HCT116 (cell line): ENCODE results near the gene SIPA1L3. TPM values are rescaled to one million over a fixed set of nuclear protein-coding genes. Genes with fewer than 3 reads are reported as not detected.

Experiments used
- ATAC-seq: fragments of 200-7000 bp; cut with Tn5 transposase; 2 replicates; pipeline ENCODE4 v1.9.1; 2020; ENCODE audit warnings: mild to moderate bottlenecking, moderate library complexity
- BruUV-seq: library from RNA; stranded (reverse); fragments of 400-500 nt; replicated peaks from 2 replicates; lab custom pipeline; 2021; lab: Mats Ljungman, UMichigan
- CTCF ChIA-PET: fragments of 300-600 bp; sonication (Branson Sonifier 250); formaldehyde crosslinking; loops from one replicate; lab custom pipeline; 2021; ENCODE audit warnings: antibody characterized with exemption; lab: Charles Lee
- POLR2A ChIA-PET: fragments of 300-600, 350-600 bp; sonication (Branson Sonifier 250); formaldehyde crosslinking; loops from one replicate; lab custom pipeline; 2021; ENCODE audit warnings: antibody characterized with exemption; lab: Charles Lee
- RAD21 ChIA-PET, 2 experiments: fragments of 300-600 bp; sonication (Branson Sonifier 250); formaldehyde crosslinking; loops; one replicate each; lab custom pipeline; 2023; ENCODE audit warnings: low total read pairs in 2 of 2; ENCODE audit not compliant: uncharacterized antibody in 2 of 2, unreplicated experiment in 2 of 2, low non-redundant PET in 1 of 2; lab: Charles Lee
- DNase-seq: peaks from one replicate; pipeline ENCODE4 v3.0.0-alpha.2; 2010; ENCODE audit warnings: low read depth, low spot score
- H2AFZ ChIP-seq: fragments of 200-600 bp; shearing (Covaris generic), sonication (generic); 2 replicates; pipeline ENCODE4 v1.6.1; 2017; ENCODE audit warnings: low read depth, mixed run types, mixed read lengths, antibody characterized with exemption, low read length; ENCODE audit not compliant: poor library complexity, severe bottlenecking
- H3K27ac ChIP-seq: 2 replicates; pipeline ENCODE4 v1.5.1; 2012; ENCODE audit warnings: low read depth, low read length
- H3K27me3 ChIP-seq: fragments of 200-600 bp; sonication (generic); 2 replicates; pipeline ENCODE4 v1.6.1; 2016; ENCODE audit warnings: mixed run types, low read length, mixed read lengths; ENCODE audit not compliant: insufficient read depth
- H3K36me3 ChIP-seq, 2 experiments: fragments of 200-500 bp in 1 of 2; fragments of 200-600 bp in 1 of 2; sonication (Bioruptor generic) in 1 of 2; sonication (generic) in 1 of 2; 2 replicates each; pipeline versions ENCODE4 v1.5.1 to v1.6.1; 2014 to 2016; ENCODE audit warnings: low read length in 2 of 2, inconsistent platforms in 1 of 2, mixed read lengths in 1 of 2, mixed run types in 1 of 2; ENCODE audit not compliant: insufficient read depth in 2 of 2, control insufficient read depth in 1 of 2
- H3K4me1 ChIP-seq, 2 experiments: fragments of 200-600 bp in 1 of 2; sonication (generic) in 1 of 2; 2 replicates each; pipeline versions ENCODE4 v1.5.1 to v1.6.1; 2012 to 2017; ENCODE audit warnings: low read length in 2 of 2, inconsistent platforms in 1 of 2, mild to moderate bottlenecking in 1 of 2, mixed read lengths in 1 of 2, mixed run types in 1 of 2, moderate library complexity in 1 of 2; ENCODE audit not compliant: insufficient read depth in 2 of 2, control insufficient read depth in 1 of 2
- H3K4me2 ChIP-seq: fragments of 200-600 bp; sonication (generic); 2 replicates; pipeline ENCODE4 v1.6.1; 2017; ENCODE audit warnings: mixed run types, low read length, mixed read lengths
- H3K4me3 ChIP-seq, 2 experiments: fragments of 200-600 bp in 1 of 2; sonication (generic) in 1 of 2; replicated peaks in 1 of 2; 2 replicates each; pipeline ENCODE4 v1.5.1; 2011 to 2016; ENCODE audit warnings: low read length in 2 of 2, control low read depth in 1 of 2, low read depth in 1 of 2, mild to moderate bottlenecking in 1 of 2, mixed read lengths in 1 of 2, mixed run types in 1 of 2
- H3K79me2 ChIP-seq: fragments of 200-600 bp; sonication (generic); 2 replicates; pipeline ENCODE4 v1.6.1; 2017; ENCODE audit warnings: mild to moderate bottlenecking, mixed run types, low read length, moderate library complexity, mixed read lengths; ENCODE audit not compliant: insufficient read depth
- H3K9ac ChIP-seq: fragments of 200-600 bp; sonication (generic); 2 replicates; pipeline ENCODE4 v1.6.1; 2016; ENCODE audit warnings: low read length, mixed read lengths
- H3K9me2 ChIP-seq: fragments of 200-600 bp; sonication (generic), shearing (Covaris generic); 2 replicates; pipeline ENCODE4 v1.6.1; 2017; ENCODE audit warnings: mixed run types, mild to moderate bottlenecking, moderate library complexity; ENCODE audit not compliant: insufficient read depth
- H3K9me3 ChIP-seq, 2 experiments: fragments of 200-500 bp in 1 of 2; fragments of 200-600 bp in 1 of 2; sonication (Bioruptor generic) in 1 of 2; sonication (generic) in 1 of 2; 2 replicates each; pipeline ENCODE4 v1.6.1; 2014 to 2017; ENCODE audit warnings: low read length in 2 of 2, mixed read lengths in 2 of 2, inconsistent platforms in 1 of 2, low read depth in 1 of 2, mild to moderate bottlenecking in 1 of 2, mixed run types in 1 of 2, moderate library complexity in 1 of 2; ENCODE audit not compliant: control insufficient read depth in 1 of 2, insufficient read depth in 1 of 2
- H4K20me1 ChIP-seq: fragments of 200-600 bp; sonication (generic), shearing (Covaris generic); 2 replicates; pipeline ENCODE4 v1.6.1; 2017; ENCODE audit warnings: mixed run types, mild to moderate bottlenecking, moderate library complexity; ENCODE audit not compliant: insufficient read depth
- CEBPB ChIP-seq: IDR thresholded peaks from 2 replicates; pipeline ENCODE4 v1.6.1; 2012; ENCODE audit warnings: low read depth
- ELF1 ChIP-seq: IDR thresholded peaks from 2 replicates; pipeline ENCODE4 v1.6.1; 2012; ENCODE audit warnings: low read depth, borderline replicate concordance
- EZH2 ChIP-seq: fragments of 200-600 bp; sonication (generic); IDR thresholded peaks from 2 replicates; pipeline ENCODE4 v1.6.1; 2017; ENCODE audit warnings: antibody characterized with exemption, mixed run types
- EZH2phosphoT487 ChIP-seq: fragments of 200-600 bp; IDR thresholded peaks from 2 replicates; pipeline ENCODE4 v1.6.1; 2018; ENCODE audit warnings: antibody characterized with exemption, borderline replicate concordance
- FOSL1 ChIP-seq: IDR thresholded peaks from 2 replicates; pipeline ENCODE4 v1.6.1; 2012; ENCODE audit warnings: low read depth
- JUND ChIP-seq: IDR thresholded peaks from 2 replicates; pipeline ENCODE4 v1.6.1; 2012
- POLR2AphosphoS5 ChIP-seq: IDR thresholded peaks from 2 replicates; pipeline ENCODE4 v1.6.1; 2011; ENCODE audit warnings: mild to moderate bottlenecking, low read depth, low read length, moderate library complexity
- RAD21 ChIP-seq: IDR thresholded peaks from 2 replicates; pipeline ENCODE4 v1.6.1; 2012; ENCODE audit warnings: low read depth, mild to moderate bottlenecking
- SIN3A ChIP-seq: IDR thresholded peaks from 2 replicates; pipeline ENCODE4 v1.6.1; 2012; ENCODE audit warnings: low read depth
- SP1 ChIP-seq: IDR thresholded peaks from 2 replicates; pipeline ENCODE4 v1.6.1; 2012; ENCODE audit warnings: low read depth
- SRF ChIP-seq: IDR thresholded peaks from 2 replicates; pipeline ENCODE4 v1.6.1; 2012; ENCODE audit warnings: low read depth
- TCF7L2 ChIP-seq: IDR thresholded peaks from 2 replicates; pipeline ENCODE4 v1.7.0; 2011; ENCODE audit warnings: borderline replicate concordance, inconsistent platforms; ENCODE audit not compliant: insufficient read depth, insufficient read length; ENCODE audit errors: extremely low read depth
- YY1 ChIP-seq: IDR thresholded peaks from 2 replicates; pipeline ENCODE4 v1.6.1; 2011; ENCODE audit warnings: low read length, low read depth, moderate library complexity, mild to moderate bottlenecking; ENCODE audit not compliant: insufficient replicate concordance; ENCODE audit errors: extremely low read depth
- ZFX ChIP-seq: fragments of 450-650 bp; IDR thresholded peaks from 2 replicates; pipeline ENCODE4 v1.6.1; 2017
- ZNF274 ChIP-seq: fragments of 200-500 bp; sonication (Bioruptor generic); IDR thresholded peaks from 2 replicates; pipeline ENCODE4 v1.6.1; 2014; ENCODE audit warnings: mild to moderate bottlenecking, low read depth, low read length, inconsistent platforms
- intact Hi-C: fragments of 100-400 bp; cut with micrococcal nuclease; formaldehyde crosslinking; loops from 2 replicates; pipeline ENCODE4 v1.10.0; 2022
- total RNA-seq: library from RNA; stranded (reverse); gene quantifications from one replicate; pipeline ENCODE4 v1.2.1, GENCODE V29; 2021; ENCODE audit not compliant: unreplicated experiment
- TF ChIP-seq, protein P1 (sequence below): IDR thresholded peaks from 2 replicates; pipeline ENCODE4 v1.6.1; 2012; ENCODE audit warnings: low read depth
- TF ChIP-seq, protein P2 (sequence below): IDR thresholded peaks from 2 replicates; pipeline ENCODE4 v1.6.1; 2012
- TF ChIP-seq, protein P3 (sequence below): IDR thresholded peaks from 2 replicates; pipeline ENCODE4 v1.6.1; 2012

Gene SIPA1L3
- total RNA-seq, 1 experiment from 2014 or later, result 41.8 TPM

DNA sequence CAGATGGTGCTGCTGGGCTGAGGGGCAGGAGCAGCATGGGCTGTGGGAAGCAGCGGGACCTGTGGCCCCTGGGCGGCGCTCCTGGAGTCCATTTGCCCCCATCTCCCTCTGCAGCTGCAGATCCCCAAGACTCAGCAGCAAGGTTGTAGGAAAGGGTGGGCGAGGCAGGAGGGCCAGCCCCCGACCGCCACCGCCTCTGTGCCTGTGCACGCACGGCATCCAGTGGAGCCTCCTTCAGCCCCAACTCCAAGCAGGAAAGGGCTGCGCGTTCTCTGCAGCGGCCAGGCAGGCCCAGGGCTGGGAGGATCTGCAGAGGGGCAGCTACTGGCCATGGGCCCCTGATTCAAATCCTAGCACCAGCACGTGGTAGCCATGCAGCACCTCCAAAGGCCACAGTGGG lies 296.2 kb downstream of the SIPA1L3 start:
- no peak for ATAC-seq
- no peaks in the 10 kb centered on the region for H3K9me3 ChIP-seq
- no peak overlapping the region for H3K9ac ChIP-seq
- ChIA-PET RAD21 (no interaction called here), POLR2A (no interaction called here), CTCF (no interaction called here)
- peaks cover 0 to 2% of the 10 kb centered on the region in 2 experiments; a peak in 1 of 4 replicates for H3K36me3 ChIP-seq
- no TSS peak for BruUV-seq
- no peaks in the 10 kb centered on the region for H3K4me1 ChIP-seq
- no peak overlapping the region for H2AFZ ChIP-seq
- H3K4me2 ChIP-seq, result no peak overlapping the region
- no peaks in the 10 kb centered on the region for H3K27me3 ChIP-seq
- no peak for DNase-seq
- H3K79me2 ChIP-seq, result no peaks in the 10 kb centered on the region
- intact Hi-C loops, result no loop called here
- TF ChIP-seq YY1 (no peak), SRF (no peak), ELF1 (no peak), SIN3A (no peak), POLR2AphosphoS5 (no peak), TCF7L2 (no peak), RAD21 (no peak), ZFX (no peak), EZH2 (no peak), SP1 (no peak), ZNF274 (no peak), CEBPB (no peak), EZH2phosphoT487 (no peak), JUND (no peak), FOSL1 (no peak)
- TF ChIP-seq, protein P1, sequence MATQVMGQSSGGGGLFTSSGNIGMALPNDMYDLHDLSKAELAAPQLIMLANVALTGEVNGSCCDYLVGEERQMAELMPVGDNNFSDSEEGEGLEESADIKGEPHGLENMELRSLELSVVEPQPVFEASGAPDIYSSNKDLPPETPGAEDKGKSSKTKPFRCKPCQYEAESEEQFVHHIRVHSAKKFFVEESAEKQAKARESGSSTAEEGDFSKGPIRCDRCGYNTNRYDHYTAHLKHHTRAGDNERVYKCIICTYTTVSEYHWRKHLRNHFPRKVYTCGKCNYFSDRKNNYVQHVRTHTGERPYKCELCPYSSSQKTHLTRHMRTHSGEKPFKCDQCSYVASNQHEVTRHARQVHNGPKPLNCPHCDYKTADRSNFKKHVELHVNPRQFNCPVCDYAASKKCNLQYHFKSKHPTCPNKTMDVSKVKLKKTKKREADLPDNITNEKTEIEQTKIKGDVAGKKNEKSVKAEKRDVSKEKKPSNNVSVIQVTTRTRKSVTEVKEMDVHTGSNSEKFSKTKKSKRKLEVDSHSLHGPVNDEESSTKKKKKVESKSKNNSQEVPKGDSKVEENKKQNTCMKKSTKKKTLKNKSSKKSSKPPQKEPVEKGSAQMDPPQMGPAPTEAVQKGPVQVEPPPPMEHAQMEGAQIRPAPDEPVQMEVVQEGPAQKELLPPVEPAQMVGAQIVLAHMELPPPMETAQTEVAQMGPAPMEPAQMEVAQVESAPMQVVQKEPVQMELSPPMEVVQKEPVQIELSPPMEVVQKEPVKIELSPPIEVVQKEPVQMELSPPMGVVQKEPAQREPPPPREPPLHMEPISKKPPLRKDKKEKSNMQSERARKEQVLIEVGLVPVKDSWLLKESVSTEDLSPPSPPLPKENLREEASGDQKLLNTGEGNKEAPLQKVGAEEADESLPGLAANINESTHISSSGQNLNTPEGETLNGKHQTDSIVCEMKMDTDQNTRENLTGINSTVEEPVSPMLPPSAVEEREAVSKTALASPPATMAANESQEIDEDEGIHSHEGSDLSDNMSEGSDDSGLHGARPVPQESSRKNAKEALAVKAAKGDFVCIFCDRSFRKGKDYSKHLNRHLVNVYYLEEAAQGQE, result no peak
- TF ChIP-seq, protein P2, sequence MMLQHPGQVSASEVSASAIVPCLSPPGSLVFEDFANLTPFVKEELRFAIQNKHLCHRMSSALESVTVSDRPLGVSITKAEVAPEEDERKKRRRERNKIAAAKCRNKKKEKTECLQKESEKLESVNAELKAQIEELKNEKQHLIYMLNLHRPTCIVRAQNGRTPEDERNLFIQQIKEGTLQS, result no peak
- TF ChIP-seq, protein P3, sequence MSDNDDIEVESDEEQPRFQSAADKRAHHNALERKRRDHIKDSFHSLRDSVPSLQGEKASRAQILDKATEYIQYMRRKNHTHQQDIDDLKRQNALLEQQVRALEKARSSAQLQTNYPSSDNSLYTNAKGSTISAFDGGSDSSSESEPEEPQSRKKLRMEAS, result no peak
- no peak overlapping the region for H3K4me3 ChIP-seq
- no peaks in the 10 kb centered on the region for H4K20me1 ChIP-seq
- H3K9me2 ChIP-seq, result no peaks in the 10 kb centered on the region
- no peak overlapping the region for H3K27ac ChIP-seq
